NOMO-1 treated with dmso at 0.1 percent for 144 hours (cell line): ENCODE data around the gene MCRIP2.
A peak's percentile ranks its signal among the peaks of the same experiment; 100 is the strongest.

Experiments
- DNase-seq: peaks from one replicate; lab custom pipeline; 2025; ENCODE audit not compliant: unreplicated experiment; lab: John Stamatoyannopoulos, UW

Gene MCRIP2

DNA sequence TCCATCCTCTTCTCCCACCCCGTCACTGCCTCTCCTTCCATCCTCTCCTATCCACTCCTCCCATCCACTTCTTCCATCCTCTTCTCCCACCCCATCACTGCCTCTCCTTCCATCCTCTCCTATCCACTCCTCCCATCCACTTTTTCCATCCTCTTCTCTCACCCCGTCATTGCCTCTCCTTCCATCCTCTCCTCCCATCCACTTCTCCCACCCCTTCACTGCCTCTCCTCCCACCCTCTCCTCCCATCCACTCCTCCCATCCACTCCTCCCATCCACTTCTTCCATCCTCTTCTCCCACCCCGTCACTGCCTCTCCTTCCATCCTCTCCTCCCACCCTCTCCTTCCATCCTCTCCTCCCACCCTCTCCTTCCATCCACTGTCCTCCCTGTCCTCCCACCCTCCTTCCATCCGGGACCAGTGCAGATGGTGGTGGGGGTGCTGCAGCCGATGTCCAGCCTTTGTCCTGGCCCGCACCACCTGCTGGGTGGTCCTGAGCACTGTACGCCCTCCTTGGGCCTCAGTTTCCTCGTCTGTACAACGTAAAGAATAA, 9.7 kb upstream of the MCRIP2 start:
- DNase-seq: no peak

DNA sequence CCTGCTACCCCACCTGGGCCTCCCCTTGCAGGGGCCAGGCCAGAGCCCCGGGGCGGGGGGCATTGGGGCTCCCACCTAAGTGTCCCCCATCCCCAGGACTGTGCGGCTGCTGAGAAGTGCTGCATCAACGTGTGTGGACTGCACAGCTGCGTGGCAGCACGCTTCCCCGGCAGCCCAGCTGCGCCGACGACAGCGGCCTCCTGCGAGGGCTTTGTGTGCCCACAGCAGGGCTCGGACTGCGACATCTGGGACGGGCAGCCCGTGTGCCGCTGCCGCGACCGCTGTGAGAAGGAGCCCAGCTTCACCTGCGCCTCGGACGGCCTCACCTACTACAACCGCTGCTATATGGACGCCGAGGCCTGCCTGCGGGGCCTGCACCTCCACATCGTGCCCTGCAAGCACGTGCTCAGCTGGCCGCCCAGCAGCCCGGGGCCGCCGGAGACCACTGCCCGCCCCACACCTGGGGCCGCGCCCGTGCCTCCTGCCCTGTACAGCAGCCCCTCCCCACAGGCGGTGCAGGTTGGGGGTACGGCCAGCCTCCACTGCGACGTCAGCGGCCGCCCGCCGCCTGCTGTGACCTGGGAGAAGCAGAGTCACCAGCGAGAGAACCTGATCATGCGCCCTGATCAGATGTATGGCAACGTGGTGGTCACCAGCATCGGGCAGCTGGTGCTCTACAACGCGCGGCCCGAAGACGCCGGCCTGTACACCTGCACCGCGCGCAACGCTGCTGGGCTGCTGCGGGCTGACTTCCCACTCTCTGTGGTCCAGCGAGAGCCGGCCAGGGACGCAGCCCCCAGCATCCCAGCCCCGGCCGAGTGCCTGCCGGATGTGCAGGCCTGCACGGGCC, 8.9 kb upstream of the MCRIP2 start:
- no peak for DNase-seq

DNA sequence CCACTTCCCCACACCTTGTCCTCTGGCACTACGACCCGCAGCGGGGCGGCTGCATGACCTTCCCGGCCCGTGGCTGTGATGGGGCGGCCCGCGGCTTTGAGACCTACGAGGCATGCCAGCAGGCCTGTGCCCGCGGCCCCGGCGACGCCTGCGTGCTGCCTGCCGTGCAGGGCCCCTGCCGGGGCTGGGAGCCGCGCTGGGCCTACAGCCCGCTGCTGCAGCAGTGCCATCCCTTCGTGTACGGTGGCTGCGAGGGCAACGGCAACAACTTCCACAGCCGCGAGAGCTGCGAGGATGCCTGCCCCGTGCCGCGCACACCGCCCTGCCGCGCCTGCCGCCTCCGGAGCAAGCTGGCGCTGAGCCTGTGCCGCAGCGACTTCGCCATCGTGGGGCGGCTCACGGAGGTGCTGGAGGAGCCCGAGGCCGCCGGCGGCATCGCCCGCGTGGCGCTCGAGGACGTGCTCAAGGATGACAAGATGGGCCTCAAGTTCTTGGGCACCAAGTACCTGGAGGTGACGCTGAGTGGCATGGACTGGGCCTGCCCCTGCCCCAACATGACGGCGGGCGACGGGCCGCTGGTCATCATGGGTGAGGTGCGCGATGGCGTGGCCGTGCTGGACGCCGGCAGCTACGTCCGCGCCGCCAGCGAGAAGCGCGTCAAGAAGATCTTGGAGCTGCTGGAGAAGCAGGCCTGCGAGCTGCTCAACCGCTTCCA, 8.1 kb upstream of the MCRIP2 start:
- DNase-seq: no peak

GRCh38 chr16:634051-634670, 7.5 kb upstream of the MCRIP2 start:
- DNase-seq: no peak

DNA sequence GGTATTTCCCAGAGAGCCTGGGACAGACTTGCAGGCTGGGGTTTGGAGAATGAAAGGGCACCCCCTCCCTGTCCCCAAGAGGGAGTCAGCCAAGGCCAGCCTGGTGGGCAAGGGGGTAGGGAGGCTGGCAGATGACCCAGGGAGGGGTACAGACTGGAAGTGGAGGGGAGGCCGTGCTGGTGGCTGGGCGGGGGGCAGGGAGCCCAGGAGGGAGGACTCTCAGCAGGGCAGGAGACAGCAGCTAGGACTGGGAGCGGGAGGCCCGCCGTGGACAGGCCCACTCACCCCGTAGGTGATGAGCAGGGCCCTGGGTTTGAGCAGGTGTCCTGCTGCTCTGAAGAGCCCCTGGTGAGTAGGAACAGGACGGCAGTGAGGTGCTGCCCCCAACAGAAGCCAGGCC, 6.6 kb upstream of the MCRIP2 start:
- DNase-seq: no peak

- DNase-seq: no peak
Observed at GRCh38 chr16:635573-636205, 5.9 kb upstream of the MCRIP2 start.

- peak; percentile 90 for DNase-seq
Observed at GRCh38 chr16:636206-637080, 5.2 kb upstream of the MCRIP2 start, which contains the start of gene METTL26. TSS of gene METTL26 (minus strand) at chr16:636305. CDS start at chr16:636290, 15 bp downstream.

- DNase-seq: no peak
Observed at GRCh38 chr16:637081-638018, 4.3 kb upstream of the MCRIP2 start.

DNA sequence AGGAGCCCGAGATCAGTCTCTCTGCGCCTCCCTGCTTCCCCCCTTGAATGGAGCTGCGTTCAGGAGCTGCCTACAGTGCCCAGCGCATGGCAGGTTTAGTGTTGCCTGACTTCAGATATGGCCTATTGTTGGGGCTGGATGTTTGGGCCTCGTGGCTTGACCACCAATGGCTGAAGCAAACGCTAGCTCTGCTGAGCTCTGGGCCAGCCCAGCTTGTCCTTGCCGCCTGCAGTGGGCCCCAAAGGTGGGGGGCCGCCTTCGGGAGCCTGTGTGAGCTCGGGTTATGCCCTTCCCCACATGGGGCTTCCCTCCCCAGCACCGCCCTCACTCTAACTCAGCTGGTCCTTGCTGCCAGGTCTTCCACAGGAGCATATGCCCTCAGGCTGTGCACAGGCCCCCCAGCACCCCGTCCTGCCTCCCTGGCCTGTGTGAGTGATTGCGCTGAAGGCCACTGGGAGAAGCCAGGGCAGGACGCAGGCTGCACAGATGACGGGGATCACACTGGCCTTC, 3.5 kb upstream of the MCRIP2 start:
- DNase-seq: no peak

- no peak for DNase-seq
Observed at GRCh38 chr16:638836-639235, 2.8 kb upstream of the MCRIP2 start.

- DNase-seq: no peak
Observed at GRCh38 chr16:640614-641013, 1.0 kb upstream of the MCRIP2 start.

DNA sequence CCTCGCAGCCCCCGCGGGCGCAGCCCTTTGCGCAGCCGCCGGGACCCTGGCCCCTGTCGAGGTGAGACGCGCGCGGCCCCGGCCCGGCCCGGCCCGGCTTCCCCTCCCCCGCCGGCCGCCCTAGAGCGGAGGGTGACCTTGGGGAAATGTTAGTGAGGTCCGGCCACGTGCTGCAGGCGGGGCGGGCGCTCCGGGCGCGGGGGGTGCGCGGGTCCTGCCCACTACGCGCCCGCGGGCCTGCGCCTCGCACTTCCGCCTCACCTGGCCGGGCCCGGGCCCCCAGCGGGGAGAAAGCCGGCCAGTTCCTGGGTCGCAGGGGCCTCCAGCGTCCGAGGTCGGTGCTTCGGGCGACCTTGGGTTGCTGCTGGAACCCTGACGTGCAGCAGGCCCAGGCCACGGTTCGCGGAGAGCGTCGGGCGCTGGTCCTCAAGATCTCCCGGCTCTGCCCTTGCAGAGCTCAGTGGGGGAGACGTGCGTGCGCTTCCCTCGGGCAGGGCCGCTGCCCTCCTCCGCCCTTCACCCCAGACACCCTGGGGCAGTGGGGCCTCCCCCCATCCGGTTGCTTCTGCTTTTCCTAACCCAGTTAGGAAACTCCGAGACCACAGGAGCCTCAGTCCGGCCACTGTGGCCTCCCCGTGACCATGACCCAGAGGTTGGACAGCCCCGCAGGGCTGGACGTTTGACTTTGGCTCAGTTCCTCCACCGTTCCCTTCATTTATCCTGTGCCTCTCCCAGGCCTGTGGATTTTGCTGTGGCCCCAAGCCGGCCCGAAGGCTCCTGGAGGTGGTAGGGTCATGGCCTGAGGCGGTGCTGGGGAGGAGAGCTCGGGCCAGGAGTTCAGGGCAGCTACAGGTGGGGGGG, 791 bp downstream of the MCRIP2 start:
- DNase-seq: peak; percentile 18

DNA sequence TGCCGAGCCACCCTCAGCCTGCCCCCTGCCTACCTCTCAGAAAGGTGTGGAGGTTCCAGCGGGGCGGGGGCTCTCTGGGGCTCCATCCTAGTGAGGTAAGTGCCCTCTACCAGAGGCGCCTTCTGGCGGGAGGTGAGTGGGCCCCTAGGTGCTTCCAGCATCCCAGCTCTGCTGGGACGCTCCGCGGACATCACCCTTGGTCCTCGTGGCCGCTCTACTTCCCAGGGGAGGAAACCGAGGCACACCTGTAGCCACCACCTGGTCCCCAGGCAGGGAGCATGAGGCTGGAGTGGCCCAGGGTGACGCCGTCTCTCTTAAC, 1.4 kb downstream of the MCRIP2 start:
- no peak for DNase-seq

DNA sequence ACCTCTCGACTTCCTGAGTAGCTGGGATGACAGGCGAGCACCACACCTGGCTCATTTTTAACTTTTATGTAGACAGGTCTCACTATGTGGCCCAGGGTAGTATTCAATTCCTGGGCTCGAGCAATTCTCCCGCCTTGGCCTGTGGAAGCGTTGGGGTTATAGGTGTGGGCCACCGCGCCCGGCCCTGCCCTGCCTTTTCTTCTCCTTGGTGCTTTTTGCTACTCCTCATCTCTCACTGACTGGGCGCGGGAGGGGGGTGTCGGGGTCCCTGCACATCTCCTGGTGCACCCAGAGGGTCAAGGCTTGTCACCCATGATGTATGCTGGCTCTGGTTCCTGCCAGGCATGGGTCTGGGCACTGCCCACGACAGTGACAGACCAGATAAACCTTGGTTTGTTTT, 2.9 kb downstream of the MCRIP2 start:
- DNase-seq: no peak

GRCh38 chr16:645852-646678, 4.4 kb downstream of the MCRIP2 start:
- no peak for DNase-seq

DNA sequence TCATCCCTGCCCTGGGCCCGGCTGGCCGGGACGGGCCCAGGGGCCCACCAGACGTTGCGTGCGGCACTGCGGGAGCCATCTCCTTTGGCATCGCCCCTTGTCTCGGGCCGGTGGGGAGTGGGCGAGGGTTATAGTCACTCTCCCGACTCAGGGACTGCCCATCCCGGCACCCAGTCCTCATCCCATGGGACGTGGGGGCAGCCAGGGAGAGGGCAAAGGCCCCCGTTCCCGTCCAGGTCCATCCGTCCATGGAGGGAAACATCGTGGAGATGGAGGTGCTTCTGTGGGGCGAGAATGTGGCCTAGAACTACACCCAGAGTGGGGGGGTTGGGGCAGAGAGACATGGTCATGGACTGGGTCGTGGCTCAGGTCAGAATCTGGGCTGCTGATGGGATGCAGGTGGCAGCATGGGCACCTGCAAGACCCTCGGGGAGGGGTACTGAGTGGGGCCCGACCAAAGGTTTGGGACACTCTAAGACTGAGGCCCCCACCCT, 5.1 kb downstream of the MCRIP2 start:
- DNase-seq: no peak
